Hepatocyte (in vitro differentiated cells): Measurements from ENCODE around the gene GRID1.

ENCODE experiments used
- CTCF ChIP-seq: fragments of 200-600 bp; sonication (generic); IDR thresholded peaks from 2 replicates; pipeline ENCODE4 v1.5.1; 2016; ENCODE audit warnings: antibody characterized with exemption, mild to moderate bottlenecking; ENCODE audit not compliant: poor library complexity
- EZH2 ChIP-seq: fragments of 200-600 bp; sonication (generic); IDR thresholded peaks from 2 replicates; pipeline ENCODE4 v1.6.1; 2016; ENCODE audit warnings: antibody characterized with exemption, mild to moderate bottlenecking, borderline replicate concordance
- EZH2phosphoT487 ChIP-seq: fragments of 200-600 bp; sonication (generic); IDR thresholded peaks from one replicate; pipeline ENCODE4 v1.6.1; 2018; ENCODE audit warnings: antibody characterized with exemption, mild to moderate bottlenecking, low read depth, moderate library complexity; ENCODE audit not compliant: unreplicated experiment, severe bottlenecking

GRCh38 chr10:86062647-86063145 is 303.9 kb downstream of the GRID1 start:
- TF ChIP-seq EZH2 (no peak), CTCF (no peak), EZH2phosphoT487 (no peak)
